ENCODE measurements around the gene WNT2B.

Gene WNT2B

DNA sequence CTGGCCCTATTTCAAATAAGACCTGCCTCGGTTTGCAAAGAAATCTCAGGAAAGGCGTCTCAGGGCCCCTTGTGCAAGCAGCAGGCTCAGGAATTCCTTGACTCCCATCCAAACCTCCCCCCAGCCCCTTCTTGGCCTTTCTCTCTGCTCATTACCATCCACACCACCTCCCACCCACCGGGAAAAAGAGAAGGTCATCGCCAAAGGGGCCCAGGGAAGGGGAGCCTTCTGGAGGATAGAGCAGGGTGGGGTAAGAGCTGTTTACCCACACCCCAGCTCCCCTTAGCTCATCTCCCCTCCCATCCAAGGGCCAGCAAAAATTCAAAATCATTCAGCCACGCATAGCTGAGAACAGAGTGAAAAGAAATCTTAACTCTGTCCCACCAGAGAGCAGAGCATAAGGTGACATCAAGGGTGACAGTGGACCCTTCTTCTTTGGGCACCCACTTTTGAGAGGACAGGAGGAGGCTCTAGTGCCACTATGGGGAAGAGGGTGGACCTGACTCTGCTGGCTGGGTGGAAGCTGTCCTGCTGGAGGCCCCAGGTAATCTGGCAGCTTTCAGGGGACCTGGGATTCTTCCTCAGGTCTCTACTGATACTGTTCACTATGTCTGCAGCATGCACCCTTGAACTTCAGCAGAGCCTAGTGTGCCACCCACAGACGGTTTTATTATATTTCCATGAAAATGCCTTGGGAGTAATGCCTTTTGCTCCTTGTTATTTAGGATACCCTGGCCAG is 3.9 kb upstream of the WNT2B start:
- no peak for DNase-seq (ENCODE audit: low read depth)

DNA sequence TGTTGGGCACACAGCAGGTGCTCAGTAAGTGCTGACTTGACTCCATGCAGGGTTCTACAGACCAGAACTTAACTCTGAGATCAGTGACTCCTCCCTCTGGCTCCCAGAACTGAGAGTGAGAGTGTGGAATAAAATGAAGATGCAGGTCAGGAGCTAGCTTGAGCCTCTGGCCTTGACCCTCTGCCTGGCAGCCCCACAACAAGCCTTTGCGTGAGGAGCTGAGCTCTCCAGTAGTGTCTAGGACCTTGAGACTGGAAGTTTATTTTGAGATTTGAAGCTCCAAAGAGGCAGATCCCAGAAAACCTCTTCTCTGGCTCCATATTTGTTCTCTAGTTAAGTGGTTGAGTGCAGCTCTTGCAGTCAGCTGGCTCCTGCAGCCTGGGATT is 3.4 kb upstream of the WNT2B start:
- no peak for DNase-seq (ENCODE audit: low read depth)

- no peak for DNase-seq (ENCODE audit: low read depth)
Observed at GRCh38 chr1:112505878-112506277, 2.9 kb upstream of the WNT2B start.

GRCh38 chr1:112506306-112506705 is 2.5 kb upstream of the WNT2B start:
- DNase-seq (ENCODE audit: low read depth) = no peak

- DNase-seq (ENCODE audit: low read depth) = no peak
Observed at GRCh38 chr1:112506731-112507130, 2.0 kb upstream of the WNT2B start.

- no peak for DNase-seq (ENCODE audit: low read depth)
Observed at GRCh38 chr1:112507336-112507735, 1.4 kb upstream of the WNT2B start.

GRCh38 chr1:112507921-112508277 is 866 bp upstream of the WNT2B start:
- DNase-seq (ENCODE audit: low read depth) = no peak

DNA sequence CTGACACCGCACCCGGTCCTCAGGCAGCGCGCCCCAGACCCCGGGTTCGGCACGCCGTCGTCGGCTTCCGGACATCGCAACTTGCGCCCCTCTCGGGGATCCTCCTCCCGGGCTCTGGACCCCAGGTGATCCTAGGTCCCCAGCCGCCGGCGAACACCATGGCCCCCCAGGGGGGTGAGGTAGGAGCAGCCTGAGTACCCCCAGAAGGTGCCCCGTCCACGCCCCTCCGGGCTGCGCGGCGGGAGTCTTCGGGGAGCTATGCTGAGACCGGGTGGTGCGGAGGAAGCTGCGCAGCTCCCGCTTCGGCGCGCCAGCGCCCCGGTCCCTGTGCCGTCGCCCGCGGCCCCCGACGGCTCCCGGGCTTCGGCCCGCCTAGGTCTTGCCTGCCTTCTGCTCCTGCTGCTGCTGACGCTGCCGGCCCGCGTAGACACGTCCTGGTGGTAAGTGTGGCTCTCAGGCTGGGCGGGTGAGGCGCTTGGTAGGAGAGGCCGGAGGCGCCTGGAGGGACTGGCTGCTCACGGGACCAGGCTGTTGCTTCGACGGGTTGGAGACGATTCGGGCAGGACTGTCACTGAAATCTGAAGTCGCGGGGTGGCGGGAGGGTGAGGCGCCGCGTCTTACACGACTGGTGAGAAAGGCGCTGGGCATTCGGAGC is 367 bp downstream of the WNT2B start:
- no peak for DNase-seq (ENCODE audit: low read depth)

DNA sequence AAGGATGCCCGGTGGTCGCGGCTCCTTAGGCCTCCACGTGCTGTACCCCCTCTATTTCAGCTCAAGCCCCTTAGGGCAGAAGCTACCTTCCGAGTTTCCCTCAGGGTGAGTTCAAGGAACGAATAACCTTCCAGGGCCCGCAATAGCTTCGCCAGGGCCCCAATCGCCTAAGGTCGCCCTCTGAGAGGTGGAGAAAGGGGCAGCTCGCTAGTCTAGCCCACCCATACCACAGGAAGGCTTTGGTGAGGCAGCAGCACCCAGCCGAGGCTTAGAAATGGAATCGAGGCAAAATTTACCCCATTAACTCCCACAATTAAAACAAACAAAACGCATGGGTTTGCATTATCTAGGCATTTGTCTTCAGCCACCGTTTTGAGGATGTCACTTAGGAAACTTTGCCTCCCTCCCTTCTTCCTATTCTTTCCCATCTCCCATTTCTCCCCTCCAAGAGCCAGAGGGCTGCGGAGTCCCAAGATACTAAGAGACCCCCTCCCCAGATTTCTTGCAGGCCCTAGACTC is 954 bp downstream of the WNT2B start:
- no peak for DNase-seq (ENCODE audit: low read depth)

GRCh38 chr1:112510340-112510739 is 1.6 kb downstream of the WNT2B start:
- no peak for DNase-seq (ENCODE audit: low read depth)

- no peak for DNase-seq (ENCODE audit: low read depth)
Observed at GRCh38 chr1:112511897-112512296, 3.1 kb downstream of the WNT2B start.

GRCh38 chr1:112513112-112513870 is 4.5 kb downstream of the WNT2B start:
- DNase-seq (ENCODE audit: low read depth) = peak; percentile 61

- DNase-seq (ENCODE audit: low read depth) = peak; percentile 31
Observed at GRCh38 chr1:112514901-112515300, 6.1 kb downstream of the WNT2B start.

DNA sequence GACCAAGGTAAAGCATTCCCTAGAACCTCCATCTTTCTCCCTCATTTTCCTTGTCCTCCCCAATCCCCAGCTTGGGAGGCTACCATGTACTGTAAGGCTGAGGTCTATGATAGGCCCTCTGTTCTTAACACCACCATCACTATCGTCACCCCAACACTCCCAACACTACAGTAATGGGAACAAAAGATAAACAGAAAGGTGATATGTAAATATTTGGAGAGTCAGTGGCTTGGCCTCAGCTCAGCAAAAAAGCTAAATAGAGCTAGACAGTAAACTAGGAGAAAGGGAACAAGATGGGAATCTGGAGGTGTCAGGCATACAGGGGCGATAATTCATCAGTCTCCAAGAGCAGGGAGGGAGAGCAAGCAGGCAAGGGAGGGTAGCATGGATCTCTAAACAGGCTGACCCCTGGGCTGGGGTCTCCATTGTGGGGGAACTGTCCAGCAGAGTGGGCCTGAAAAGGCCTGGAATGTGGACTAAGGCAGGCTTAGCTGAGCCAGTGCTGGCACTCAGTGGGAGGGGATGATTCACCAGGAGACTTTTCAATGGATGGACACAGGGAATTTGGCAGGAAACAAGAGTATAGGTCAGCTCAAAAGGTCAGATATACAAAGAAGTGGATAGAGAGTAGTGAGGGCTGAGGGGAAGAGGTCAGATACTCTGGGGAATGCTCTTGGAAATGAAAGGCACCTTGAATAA is 6.7 kb downstream of the WNT2B start:
- DNase-seq (ENCODE audit: low read depth) = peak; percentile 78

DNA sequence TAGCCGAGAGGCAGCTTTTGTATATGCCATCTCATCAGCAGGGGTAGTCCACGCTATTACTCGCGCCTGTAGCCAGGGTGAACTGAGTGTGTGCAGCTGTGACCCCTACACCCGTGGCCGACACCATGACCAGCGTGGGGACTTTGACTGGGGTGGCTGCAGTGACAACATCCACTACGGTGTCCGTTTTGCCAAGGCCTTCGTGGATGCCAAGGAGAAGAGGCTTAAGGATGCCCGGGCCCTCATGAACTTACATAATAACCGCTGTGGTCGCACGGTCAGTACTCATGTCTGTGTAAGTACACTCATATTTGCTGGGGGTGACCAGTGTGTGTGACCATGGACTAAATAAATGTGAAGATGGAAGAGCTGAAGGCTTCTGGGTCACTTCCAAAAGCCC is 7.4 kb downstream of the WNT2B start:
- no peak for DNase-seq (ENCODE audit: low read depth)

GRCh38 chr1:112517231-112517630 is 8.5 kb downstream of the WNT2B start:
- DNase-seq (ENCODE audit: low read depth) = no peak

DNA sequence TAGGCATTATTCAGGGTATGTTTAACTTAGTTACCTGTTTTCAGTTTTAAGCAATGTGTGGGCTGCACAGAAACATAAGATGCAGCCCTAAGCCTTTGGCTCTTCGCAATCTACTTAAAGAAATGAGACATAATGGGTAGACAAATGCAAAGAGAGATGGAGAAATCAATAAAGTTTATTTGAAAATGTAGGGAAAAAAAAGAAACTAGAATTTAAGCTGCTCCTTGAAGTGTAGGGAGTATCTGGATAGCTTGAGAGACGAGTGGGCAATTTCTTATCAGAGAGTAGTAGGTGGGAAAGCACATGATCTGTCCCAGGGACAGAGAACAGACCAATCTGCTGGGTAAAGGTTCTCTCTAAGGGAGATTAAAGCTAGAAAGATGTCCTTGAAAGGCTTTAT is 8.9 kb downstream of the WNT2B start:
- no peak for DNase-seq (ENCODE audit: low read depth)

DNA sequence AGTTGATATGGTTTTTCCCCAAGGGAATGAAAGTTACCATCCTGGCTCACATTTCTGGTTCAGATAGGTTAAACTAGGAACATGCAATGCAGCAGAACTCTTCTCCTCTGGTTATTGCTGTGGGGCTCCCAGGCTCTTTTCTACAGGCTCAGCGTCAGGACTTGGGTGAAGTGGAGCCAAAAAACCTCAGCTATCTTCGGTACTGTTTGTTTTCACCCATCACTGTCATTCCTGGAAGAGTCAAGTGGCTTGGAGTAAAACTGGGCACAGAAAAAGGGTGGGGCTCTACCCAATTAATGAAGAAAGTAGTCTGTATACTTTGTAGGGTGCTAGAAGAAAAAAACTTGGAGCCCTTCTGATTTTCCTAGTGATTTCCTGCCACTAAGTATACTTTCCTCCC is 9.4 kb downstream of the WNT2B start:
- no peak for DNase-seq (ENCODE audit: low read depth)

- DNase-seq (ENCODE audit: low read depth) = no peak
Observed at GRCh38 chr1:112520166-112520565, 11.4 kb downstream of the WNT2B start.

DNA sequence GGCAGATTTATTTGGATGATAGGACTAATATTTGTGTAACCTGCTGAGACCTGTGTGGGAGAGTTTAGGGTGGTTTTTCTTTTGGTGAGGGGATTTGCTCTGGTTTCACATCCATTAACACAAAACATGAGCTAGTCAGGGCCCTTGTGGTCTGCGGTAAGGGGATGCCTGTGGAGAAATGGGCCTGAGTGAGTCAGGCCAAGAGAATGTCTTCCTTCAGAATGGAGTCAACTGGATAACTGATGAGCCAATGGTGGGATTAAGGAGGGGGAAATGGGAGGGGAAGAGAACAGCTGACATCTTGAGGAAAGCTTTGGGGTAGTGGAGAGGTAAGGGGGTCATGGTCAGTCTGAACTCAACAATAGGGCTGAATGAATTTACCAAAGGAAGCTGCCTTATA is 13.9 kb downstream of the WNT2B start:
- peak; percentile 61 for DNase-seq (ENCODE audit: low read depth)

GRCh38 chr1:112524251-112524650 is 15.5 kb downstream of the WNT2B start:
- DNase-seq (ENCODE audit: low read depth) = no peak

- no peak for DNase-seq (ENCODE audit: low read depth)
Observed at GRCh38 chr1:112524986-112525385, 16.2 kb downstream of the WNT2B start.

All from fibroblast of gingiva (primary cell).